Renal cortex interstitium (tissue), 11 donors: ENCODE data around the gene STAM2. TPM values are rescaled to one million over a fixed set of nuclear protein-coding genes. Genes with fewer than 3 reads are reported as not detected.
"Not testable (repeated sequence)": the region's sequence is repeated elsewhere in the genome, so short reads cannot be mapped to it uniquely, and the experiment has no call there.

Source experiments
- DNase-seq, 11 donors: peaks; one replicate each; pipeline ENCODE4 v3.0.0-alpha.2; 2013; ENCODE audit warnings: low read depth in 9 of 11, low spot score in 4 of 11; ENCODE audit errors: extremely low read depth in 1 of 11
- polyA plus RNA-seq, 3 donors: library from polyadenylated mRNA; unstranded; fragments of 120-200 nt; gene quantifications; one replicate each; pipeline ENCODE4 v1.2.1, GENCODE V29; 2013; ENCODE audit not compliant: insufficient read length in 3 of 3

Gene STAM2
- polyA plus RNA-seq, 3 donors = 40.2 to 55.0 (median 50.3) TPM

- DNase-seq = no peak
These were observed 83.5 kb downstream of the STAM2 start for GRCh38 chr2:152092095-152092494.

DNA sequence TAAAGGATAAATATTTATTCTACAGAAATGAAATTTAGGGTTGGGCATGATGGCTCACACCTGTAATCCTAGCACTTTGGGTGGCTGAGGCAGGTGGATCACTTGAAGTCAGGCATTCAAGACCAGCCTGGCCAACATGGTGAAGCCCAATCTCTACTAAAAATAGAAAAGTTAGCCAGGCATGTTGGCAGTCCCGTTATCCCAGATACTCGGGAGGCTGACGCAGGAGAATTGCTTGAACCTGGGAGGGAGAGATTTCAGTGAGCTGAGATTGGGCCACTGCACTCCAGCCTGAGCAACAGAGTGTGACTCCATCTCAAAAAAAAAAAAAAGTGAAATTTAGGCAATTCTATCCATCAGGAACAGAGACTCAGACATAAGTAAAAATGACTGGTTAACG lies 84.8 kb downstream of the STAM2 start:
- DNase-seq = not testable (repeated sequence)

DNA sequence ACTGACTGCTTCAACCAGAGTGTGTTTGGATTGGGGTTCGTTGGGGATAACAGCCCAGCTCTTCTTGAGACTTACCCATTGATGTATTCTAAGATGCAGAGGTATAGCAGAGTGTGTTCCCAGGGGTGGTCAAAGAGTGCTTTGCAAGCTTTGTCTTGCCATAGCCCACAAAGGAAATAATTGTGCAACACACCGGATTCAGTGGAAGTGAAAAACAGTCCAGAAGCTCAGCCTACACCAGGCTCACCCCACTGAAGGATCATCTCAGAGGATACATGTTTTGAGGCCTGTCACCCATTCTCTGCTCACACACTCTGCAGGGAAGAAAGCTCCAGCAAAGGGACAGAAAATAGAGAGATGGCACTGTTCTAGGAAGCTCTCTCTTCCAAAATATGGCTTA lies 86.3 kb downstream of the STAM2 start:
- DNase-seq = no peak

- no peak for DNase-seq
These were observed 87.6 kb downstream of the STAM2 start for GRCh38 chr2:152088006-152088405.

- DNase-seq = no peak
These were observed 89.3 kb downstream of the STAM2 start for GRCh38 chr2:152086231-152086630.

DNA sequence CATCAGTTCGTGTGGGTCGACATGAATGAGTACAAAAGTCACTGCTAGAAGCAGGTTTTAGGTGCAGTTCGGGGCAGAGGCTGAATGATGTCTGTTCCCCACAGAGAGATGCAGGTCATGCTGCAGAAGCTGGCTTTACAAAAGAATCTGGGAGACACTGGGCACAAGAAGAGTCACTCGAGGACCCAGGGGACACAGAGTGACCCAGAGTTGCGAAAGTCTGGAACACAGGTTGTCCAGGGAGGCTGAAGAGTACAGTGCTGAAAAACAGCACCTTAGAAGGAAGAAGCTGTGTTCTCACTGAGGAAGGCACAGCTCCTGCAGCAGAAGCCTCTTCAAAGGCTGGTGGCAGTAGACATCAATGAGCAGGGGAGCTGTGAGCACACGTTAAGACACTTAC lies 91.5 kb downstream of the STAM2 start:
- no peak for DNase-seq

- DNase-seq = no peak
These were observed 92.2 kb downstream of the STAM2 start for GRCh38 chr2:152083202-152083875.

DNA sequence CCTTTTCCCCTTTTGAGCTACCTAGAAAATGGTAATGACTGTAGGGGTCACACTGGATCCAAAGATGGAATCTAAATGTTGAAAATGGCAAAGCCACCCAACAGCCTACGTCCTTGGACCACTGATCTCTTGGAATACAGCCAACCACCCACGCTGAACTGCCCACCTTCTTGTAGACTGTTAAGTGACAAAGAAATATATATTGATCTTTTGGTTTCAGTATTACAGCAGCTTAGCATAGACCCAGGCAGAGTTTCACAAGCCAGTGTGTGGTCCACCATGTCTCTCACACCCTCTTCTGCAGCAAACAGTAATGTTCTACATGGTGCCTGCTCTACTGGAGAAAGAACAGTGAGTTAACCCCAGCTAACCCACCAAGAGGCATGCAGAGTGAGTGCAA lies 96.9 kb downstream of the STAM2 start:
- DNase-seq = no peak

DNA sequence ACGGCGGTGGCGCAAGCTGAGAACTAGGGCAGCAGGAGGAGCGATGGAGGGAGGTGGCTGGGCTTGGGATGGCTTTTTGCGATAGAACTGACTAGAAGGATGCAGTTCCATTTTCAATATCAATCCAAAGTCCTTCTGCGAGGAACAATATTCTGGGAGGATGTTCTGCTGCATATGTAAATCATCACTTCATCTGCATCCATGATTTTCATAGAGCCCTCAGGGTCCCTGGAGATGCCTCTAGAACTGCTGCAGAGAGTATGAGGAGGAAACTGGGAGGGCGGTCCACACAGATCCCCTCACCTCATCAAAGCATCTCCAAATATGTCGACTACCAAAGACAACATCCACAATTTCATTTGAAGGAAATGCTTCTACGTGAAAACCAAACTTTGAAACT lies 97.5 kb downstream of the STAM2 start:
- no peak for DNase-seq

- DNase-seq = no peak
These were observed 100.0 kb downstream of the STAM2 start for GRCh38 chr2:152075461-152076050.

DNA sequence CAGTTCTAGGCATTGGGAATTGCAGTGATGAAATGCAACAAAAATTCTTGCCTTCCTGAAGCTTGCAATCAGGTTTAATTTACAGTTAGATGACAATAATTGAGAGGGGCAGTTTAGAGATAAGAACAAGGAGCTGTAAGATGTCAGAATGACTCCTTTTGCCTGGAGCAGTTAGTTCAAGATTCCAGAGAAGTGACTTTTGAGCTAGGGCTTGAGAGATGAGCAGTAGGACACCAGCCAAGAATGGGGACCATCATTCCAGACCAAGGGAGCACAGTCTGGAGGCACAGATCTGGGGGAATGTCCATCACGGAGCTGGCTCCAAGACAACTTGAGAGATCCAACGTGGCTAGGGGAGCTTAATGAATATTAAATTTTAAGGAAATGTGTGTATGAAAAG lies 103.6 kb downstream of the STAM2 start:
- DNase-seq = no peak

GRCh38 chr2:152071518-152071917 lies 104.0 kb downstream of the STAM2 start:
- no peak for DNase-seq

DNA sequence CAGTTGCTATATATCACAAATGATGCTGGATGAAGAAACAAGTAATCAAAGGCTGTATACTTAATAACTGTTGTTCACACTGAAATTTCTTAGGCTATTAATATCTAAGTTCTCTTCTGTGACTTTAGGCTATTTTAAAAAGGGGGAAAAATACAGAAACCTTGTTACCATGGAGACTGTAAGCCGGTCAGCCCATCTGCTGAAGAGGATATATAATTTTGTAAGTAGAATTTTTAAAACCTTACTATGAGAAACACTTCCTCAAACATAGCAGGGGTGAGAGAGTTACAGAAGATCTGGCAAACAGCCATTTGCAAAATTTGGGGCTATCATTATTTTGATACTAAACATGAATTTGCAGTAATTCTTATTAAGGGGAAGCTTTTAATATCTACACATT lies 104.5 kb downstream of the STAM2 start:
- no peak for DNase-seq

DNA sequence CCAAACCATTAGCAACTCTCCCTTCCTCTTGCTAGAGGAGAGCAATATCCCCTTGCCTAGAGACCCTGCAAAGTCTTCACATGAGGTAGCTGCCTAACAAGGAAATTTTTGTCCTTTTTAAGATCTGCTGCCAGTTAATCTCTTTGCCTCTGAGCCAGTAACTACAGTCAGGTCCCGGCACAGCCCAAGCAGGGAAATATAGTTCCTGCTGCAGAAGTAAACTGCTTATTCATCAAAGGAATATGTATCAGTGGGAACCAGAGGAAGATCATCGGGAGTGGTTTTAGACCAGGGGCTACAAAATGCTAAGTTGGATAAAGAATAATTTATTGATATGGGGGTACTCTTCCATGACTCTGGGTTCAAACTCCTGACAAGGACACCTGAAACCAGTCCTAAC lies 107.3 kb downstream of the STAM2 start:
- DNase-seq = no peak

DNA sequence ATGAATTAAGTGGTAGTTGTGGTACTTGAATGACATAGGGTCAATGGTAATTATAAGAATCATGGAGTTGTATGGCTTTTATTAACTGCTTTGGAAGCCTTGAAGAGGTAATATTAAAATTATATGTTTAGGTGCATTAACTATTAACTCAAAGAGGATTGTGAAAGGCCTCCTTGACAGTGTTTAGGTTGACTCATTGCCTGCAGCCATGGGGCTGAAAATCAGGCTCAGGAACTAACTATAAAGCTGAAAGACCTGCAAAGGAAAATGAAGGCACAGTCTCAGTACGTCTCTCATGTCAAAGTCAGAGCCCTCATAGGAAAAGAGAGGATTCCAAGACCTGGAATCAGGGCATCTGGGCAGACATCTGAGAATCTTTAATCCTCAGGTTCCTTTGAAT lies 107.7 kb downstream of the STAM2 start:
- DNase-seq = no peak

Other genes with a start within 250 kb of the STAM2 start
- gene CACNB4, start 76.7 kb downstream of the STAM2 start, polyA plus RNA-seq = 10 to 100 TPM; 11.7 to 16.7 (median 12.2) TPM
- 100 to 1,000 TPM in 2 of 3 donors, 10 to 100 TPM in 1; 97.2 to 118 (median 110) TPM for gene FMNL2, start 159.4 kb upstream of the STAM2 start, polyA plus RNA-seq